Measurements from ENCODE around the gene SMAD4. TPM values are rescaled to one million over a fixed set of nuclear protein-coding genes. Genes with fewer than 3 reads are reported as not detected.

The SMAD4 gene
- total RNA-seq, 1 donor from 2014 or later = 80.1 TPM

GRCh38 chr18:51020536-51020935 lies 9.5 kb upstream of the SMAD4 start:
- DNase-seq (ENCODE audit: extremely low read depth, low read depth, low spot score) = no peak

- DNase-seq (ENCODE audit: extremely low read depth, low read depth, low spot score) = no peak
Measured at GRCh38 chr18:51021226-51021965, 8.6 kb upstream of the SMAD4 start.

GRCh38 chr18:51025512-51025911 lies 4.5 kb upstream of the SMAD4 start:
- no peak for DNase-seq (ENCODE audit: extremely low read depth, low read depth, low spot score)

GRCh38 chr18:51028201-51028805 lies 1.7 kb upstream of the SMAD4 start:
- DNase-seq (ENCODE audit: extremely low read depth, low read depth, low spot score) = no peak

GRCh38 chr18:51029378-51029693 lies 677 bp upstream of the SMAD4 start:
- no peak for DNase-seq (ENCODE audit: extremely low read depth, low read depth, low spot score)

- no peak for DNase-seq (ENCODE audit: extremely low read depth, low read depth, low spot score)
Measured at GRCh38 chr18:51030537-51031258, 685 bp downstream of the SMAD4 start.

GRCh38 chr18:51032193-51032592 lies 2.2 kb downstream of the SMAD4 start:
- DNase-seq (ENCODE audit: extremely low read depth, low read depth, low spot score) = no peak

GRCh38 chr18:51037230-51037629 lies 7.2 kb downstream of the SMAD4 start:
- no peak for DNase-seq (ENCODE audit: extremely low read depth, low read depth, low spot score)

- DNase-seq (ENCODE audit: extremely low read depth, low read depth, low spot score) = no peak
Measured at GRCh38 chr18:51038110-51038509, 8.1 kb downstream of the SMAD4 start.

- DNase-seq (ENCODE audit: extremely low read depth, low read depth, low spot score) = no peak
Measured at GRCh38 chr18:51039138-51040112, 9.4 kb downstream of the SMAD4 start.

- no peak for DNase-seq (ENCODE audit: extremely low read depth, low read depth, low spot score)
Measured at GRCh38 chr18:51041677-51042352, 11.8 kb downstream of the SMAD4 start.

GRCh38 chr18:51044928-51045585 lies 15.0 kb downstream of the SMAD4 start:
- no peak for DNase-seq (ENCODE audit: extremely low read depth, low read depth, low spot score)

- no peak for DNase-seq (ENCODE audit: extremely low read depth, low read depth, low spot score)
Measured at GRCh38 chr18:51048190-51048589, 18.2 kb downstream of the SMAD4 start.

GRCh38 chr18:51049137-51049536 lies 19.1 kb downstream of the SMAD4 start:
- DNase-seq (ENCODE audit: extremely low read depth, low read depth, low spot score) = no peak

- DNase-seq (ENCODE audit: extremely low read depth, low read depth, low spot score) = no peak
Measured at GRCh38 chr18:51051105-51051712, 21.2 kb downstream of the SMAD4 start.

GRCh38 chr18:51053814-51054213 lies 23.8 kb downstream of the SMAD4 start:
- no peak for DNase-seq (ENCODE audit: extremely low read depth, low read depth, low spot score)

- no peak for DNase-seq (ENCODE audit: extremely low read depth, low read depth, low spot score)
Measured at GRCh38 chr18:51054764-51055163, 24.8 kb downstream of the SMAD4 start.

GRCh38 chr18:51059969-51060368 lies 30.0 kb downstream of the SMAD4 start:
- no peak for DNase-seq (ENCODE audit: extremely low read depth, low read depth, low spot score)

GRCh38 chr18:51064256-51064655 lies 34.2 kb downstream of the SMAD4 start:
- no peak for DNase-seq (ENCODE audit: extremely low read depth, low read depth, low spot score)

Measured in glomerular endothelial cell (primary cell).